GM18526 (cell line): ENCODE measurements around the gene TMTC4.

Experiments
- POLR2A ChIP-seq: IDR thresholded peaks from 3 replicates; pipeline ENCODE4 v1.6.1; 2011; ENCODE audit not compliant: insufficient read length; ENCODE audit errors: extremely low read depth

Gene TMTC4

DNA sequence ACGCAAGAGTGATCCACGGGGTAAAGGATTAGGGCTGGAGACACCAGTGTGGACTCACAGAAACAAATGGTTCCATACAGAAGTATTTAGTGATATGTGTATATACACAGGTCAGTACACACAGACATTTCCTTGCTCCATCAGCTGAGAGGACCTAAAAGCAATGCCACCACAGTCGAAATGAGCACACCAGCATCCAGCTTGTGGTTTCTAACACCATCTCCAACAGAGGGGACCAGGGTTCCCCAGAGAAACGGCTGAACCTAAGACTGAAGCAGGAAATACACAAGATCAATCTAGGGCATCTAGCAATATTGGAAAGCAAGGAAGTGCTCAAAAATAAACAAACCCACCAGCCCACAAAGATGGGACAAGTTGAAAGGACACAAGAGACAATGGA is 93.6 kb downstream of the TMTC4 start:
- no peak for TF ChIP-seq POLR2A

DNA sequence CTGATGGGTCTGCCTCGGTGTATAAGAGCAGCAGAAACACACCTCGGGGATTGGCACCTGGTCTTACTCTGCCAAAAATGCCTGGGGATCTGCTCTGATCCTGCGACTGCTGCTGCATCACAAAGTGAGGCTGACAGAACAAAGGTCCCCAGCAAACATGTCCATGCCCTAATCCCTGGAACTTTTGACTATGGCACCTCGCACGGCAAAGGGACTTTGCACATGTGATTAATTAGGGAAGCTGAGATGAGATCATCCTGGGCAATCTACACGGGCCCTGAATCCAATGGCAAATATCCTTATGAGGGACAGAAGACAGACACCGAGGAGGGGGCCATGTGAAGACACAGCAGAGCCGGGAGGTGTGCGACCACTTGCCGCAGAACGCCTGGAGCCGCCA is 94.5 kb downstream of the TMTC4 start:
- TF ChIP-seq POLR2A = no peak

DNA sequence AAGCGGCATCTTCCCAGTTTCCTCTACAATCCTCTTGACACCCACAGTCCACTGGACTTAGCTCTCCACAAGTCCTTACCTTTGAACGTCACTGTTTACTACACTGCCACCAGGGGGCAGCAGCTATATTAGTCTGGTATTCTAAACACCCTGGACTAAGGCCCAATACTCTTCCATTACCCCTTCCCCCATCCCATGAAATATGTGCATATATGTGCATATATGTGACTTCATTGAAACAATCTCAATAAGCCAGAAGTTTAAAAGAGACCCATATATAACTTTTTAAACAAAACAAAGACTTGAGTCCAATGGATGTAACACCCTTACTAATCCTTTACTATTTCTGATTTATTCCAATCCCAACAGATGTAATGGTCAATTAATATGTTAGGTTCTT is 101.5 kb downstream of the TMTC4 start:
- no peak for TF ChIP-seq POLR2A

DNA sequence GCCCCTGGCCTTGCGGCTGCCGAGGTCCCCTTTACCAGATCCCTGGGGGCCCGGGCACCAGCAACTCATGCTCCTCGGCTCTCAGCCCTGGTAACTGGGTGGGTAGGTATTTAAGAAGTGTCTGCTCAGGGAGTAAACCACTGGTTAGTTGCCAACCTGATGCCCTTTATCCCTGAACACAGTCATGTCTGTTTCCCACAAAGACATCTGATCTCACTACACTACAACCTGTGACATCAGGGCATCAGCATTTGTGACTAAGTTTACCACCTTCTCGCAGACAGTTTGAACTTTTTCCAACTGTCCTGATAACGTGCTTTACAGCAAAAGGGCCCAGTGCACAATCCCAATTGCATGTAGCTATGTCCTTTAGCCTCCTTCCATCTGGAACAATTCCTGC is 108.1 kb downstream of the TMTC4 start:
- no peak for TF ChIP-seq POLR2A

DNA sequence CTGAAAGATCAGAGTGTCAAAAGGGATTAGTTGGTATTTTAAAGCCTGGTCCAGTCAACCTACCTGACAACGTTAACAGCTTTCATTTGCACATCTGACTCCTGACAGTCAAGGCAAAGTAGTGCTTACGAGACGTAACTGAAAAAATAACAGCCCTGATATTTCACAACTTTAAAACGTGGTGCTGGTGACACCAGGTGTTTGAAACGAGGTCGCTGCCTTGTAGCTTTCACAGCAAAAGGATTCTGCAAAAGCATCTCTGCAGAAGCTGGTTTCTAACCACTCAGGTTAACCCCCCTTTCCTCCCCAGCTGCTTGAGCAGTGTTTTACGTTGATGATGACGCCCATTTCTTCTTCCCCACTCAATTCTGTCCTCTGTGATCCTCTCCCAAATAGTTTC is 109.3 kb downstream of the TMTC4 start:
- TF ChIP-seq POLR2A = no peak

DNA sequence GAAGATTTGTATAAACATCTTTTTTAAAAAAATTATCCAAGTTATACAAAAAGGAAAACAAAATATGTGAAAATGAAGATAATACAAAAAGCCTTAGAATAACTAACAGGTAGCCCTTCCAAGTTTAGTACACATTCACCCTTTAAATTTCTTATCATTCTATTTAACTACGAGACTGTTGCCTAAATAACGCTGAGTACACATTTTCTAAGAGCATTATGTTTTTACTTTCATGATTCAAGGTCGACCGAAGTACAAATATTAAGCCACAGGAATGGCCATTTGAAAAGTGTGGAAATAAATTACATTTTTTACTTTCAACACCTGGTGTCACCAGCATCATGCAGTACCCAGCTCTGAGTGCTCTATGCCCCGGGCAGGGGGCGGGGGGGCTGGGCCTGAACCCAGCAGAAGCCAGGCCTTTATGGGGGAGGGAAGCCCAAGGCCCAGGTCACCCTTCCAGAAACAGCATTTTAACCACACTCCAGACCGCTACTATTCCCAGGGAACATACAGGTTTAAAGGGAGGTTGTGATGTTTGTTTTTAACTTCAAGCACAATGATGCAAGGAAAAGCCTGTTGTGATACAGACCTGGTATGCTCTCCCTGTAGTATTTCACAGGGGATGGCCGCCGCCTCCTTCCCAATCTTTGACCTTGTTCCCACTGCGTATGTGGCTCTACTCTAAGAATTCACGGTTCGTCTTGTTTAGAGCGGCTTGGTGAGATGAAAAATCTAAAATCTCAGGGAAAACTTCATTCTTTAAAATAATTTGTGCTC is 110.0 kb downstream of the TMTC4 start:
- no peak for TF ChIP-seq POLR2A

DNA sequence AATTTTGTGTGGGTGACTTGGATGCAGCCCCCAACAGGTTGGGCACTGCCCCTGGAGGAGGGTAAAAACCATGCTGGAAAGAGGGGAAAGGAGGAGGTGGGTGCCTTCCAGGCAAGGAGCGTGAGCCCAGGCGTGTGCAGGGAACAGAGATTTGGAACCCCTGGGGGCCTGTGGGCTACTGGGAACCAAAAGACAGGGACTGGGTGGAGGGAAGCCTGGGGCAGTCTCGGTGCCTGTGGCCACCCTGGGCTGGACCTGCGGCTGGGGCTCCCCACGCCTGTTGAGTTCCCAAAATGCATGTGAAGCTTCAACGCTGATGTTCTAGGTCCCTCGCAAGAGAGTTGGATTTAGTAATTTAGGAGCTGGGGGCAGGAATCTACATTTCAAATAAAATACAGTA is 110.8 kb downstream of the TMTC4 start:
- TF ChIP-seq POLR2A = no peak

DNA sequence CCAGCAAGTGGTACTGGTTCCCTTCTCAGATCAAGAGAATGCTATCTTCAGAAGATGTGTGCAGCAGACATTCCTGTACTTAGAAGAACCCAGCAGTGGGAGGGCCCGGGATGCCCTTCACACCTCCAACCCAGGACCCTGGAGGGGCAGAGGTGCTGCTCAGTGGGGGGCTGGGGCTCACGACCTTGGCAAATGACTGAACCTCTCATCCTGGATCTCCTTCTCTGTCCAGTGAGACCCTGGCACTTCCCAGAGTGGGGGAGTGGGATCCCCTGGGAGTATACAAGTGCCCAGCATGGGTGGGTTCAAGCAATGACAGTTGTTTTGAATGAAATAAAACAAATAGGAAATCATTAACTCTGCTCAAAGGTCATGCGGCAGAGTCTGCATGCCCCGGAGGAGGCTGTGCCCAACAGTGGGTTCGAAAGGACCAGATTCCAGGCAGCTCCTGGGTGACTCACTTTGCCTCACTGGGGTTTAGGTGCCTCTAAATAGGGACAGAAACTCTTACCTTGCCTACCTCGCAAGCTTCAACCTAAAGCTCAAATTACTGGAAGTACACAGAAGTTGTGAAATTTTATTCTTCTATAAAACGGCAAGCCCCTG is 112.9 kb downstream of the TMTC4 start:
- TF ChIP-seq POLR2A = no peak

DNA sequence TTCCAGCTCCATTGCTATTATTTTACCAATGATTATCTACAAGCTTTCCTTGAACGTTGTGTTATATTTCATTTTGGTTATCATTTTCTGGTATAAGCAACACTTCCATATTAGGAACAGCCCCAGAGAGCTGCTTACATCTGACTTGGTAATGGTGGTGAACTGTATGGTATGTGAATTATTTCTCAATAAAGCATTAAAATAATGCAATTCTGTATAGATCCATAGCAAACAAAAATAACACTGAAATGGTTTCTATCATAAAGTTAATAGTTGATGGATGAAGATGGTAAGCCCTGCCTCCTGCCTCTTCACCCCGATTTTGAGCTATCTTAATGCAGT is 113.5 kb downstream of the TMTC4 start:
- no peak for TF ChIP-seq POLR2A

DNA sequence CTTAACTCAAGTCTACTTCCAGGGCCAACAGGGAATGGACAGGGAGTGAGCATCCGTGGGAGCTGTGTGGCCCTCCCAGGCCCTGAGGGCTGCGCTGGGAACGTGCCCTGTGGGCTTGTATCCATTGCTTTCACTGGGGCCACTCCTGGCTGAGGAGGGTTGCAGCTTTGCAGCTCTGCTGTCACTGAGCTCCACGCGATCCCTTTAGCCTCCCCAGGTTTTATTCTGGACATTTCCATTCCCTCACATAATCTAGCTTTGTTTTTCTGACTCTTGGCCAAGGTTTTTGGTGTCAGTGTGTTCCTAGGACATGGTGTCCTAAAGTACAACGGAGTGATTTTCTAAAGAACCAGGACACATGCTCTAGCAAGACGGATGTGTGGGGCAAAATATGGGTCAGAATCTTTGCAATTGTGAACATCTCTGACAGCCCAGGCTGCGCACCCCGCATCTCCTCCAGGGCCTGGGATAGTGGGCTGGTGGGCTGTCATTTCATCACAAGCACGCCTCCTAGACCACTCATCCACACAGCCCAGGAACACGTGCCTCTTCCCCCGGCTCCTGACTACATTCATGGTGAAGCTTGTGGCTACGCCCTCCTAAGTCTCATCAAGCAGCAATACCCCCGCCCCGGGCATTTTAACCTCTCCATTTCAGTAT is 114.0 kb downstream of the TMTC4 start:
- no peak for TF ChIP-seq POLR2A

DNA sequence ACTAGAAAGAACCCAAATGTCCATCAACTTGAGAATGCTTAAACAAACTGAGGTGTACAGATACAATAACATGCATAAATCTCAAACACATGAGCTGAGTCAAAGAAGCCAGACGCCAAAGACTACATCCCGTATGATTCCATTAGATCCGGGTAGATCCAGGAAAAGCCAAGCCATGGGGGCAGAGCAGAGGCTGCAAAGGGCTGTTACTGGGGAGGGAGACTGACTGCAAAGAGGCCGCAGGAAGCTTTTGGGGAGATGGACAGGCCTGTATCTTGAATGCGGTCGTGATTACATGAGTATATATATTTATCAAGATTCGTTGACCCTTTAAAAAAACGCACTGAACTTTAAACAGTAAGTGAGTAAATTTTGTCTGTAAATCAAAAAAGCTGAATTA is 114.7 kb downstream of the TMTC4 start:
- TF ChIP-seq POLR2A = no peak
